ENCODE measurements around the gene SORCS2. TPM values are rescaled to one million over a fixed set of nuclear protein-coding genes. Genes with fewer than 3 reads are reported as not detected.

Gene SORCS2
- total RNA-seq, 3 donors from 2014 or later, result 0.66 to 1.3 (median 0.80) TPM

DNA sequence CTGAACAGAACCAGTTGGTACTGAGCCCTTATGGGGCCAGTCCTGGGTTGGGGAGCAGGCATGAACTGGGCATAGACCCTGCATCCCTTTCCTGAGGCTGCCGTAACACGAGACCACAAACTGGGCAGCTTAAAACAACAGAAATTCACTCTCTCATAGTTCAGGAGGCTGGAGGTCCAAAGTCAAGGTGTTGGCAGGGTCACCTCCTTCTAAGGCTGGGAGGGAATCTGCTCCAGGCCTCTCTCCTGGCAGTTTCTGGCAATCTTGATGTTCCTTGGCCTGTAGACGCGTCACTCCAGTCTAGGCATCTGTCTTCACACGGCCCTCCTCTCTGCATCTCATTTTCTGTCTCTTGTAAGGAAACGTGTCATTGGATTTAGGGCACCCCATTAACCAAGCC lies 19.8 kb upstream of the SORCS2 start:
- no peaks in the 10 kb centered on the region for H3K36me3 ChIP-seq
- intact Hi-C loops (cut with DNase I; ENCODE audit: low total_unique reads), result no loop called here
- H3K27me3 ChIP-seq, result no peaks in the 10 kb centered on the region
- H3K4me1 ChIP-seq, result no peaks in the 10 kb centered on the region
- TF ChIP-seq POLR2AphosphoS5 (IDR thresholded peaks at IDR 0.05) (no peak), CTCF (IDR thresholded peaks at IDR 0.05) (no peak), POLR2A (IDR thresholded peaks at IDR 0.05) (no peak)
- H3K9me3 ChIP-seq, result no peaks in the 10 kb centered on the region
- peak in 1 of 2 donors; percentile 6 for DNase-seq (ENCODE audit: low spot score in 2 of 2)
- no peak overlapping the region for H3K4me3 ChIP-seq
- no peak overlapping the region for H3K27ac ChIP-seq

DNA sequence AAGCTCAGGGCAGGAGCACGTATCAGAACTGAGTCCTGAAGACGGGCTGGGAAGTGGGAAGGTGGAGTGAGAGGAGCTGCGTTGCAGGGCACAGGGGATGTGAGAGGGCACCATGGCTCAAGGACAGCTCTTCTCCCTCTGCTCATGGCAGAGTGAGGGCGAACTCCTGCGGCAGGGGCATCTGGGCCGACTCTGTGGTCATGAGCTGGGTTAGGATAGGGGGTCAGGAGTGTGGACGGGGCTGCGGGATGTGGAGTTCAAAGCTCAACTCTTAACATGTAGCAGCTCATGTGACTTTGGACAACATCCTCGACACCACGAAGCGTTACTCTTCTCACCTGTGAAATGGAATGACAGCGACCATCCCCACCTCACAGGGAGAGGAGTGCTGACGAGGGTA lies 19.4 kb upstream of the SORCS2 start:
- Histone ChIP-seq H3K9me3 (no peaks in the 10 kb centered on the region), H3K4me1 (no peaks in the 10 kb centered on the region), H3K27ac (no peak overlapping the region), H3K4me3 (no peak overlapping the region), H3K36me3 (no peaks in the 10 kb centered on the region), H3K27me3 (no peaks in the 10 kb centered on the region)
- TF ChIP-seq POLR2AphosphoS5 (IDR thresholded peaks at IDR 0.05), result no peak
- TF ChIP-seq POLR2A (IDR thresholded peaks at IDR 0.05), result no peak
- TF ChIP-seq CTCF (IDR thresholded peaks at IDR 0.05), result no peak
- intact Hi-C loops (cut with DNase I; ENCODE audit: low total_unique reads), result no loop called here
- DNase-seq (ENCODE audit: low spot score in 2 of 2), result peak in 1 of 2 donors; percentile 37

DNA sequence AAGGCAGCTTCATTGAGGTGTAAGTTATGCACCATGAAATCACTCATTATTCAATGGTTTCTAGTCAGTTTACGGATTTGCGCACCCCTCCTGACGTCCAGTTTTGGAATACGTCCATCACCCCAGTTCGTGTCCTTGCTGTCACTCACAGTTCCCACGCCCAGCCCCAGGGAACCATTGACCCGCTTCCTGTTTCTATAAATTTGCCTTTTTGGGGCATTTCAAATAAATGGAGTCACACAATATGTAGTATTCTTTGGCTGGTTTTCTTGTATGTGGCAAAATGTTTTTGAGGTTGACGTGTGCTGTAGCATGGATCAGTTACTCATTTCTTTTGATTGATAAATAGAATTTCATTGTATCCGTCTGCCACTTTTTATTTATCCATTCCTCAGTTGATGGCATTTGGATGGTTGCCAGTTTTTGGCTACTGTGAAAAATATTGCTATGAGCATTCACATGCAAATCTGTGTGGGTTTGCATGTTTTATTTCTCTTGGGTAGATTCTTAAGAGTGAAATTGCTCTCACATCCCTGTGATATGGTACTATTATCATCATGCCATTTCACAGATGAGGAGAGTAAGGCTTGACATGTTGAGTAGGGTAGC lies 18.4 kb upstream of the SORCS2 start:
- Histone ChIP-seq H3K4me3 (no peak overlapping the region), H3K27ac (no peak overlapping the region), H3K36me3 (no peaks in the 10 kb centered on the region), H3K4me1 (no peaks in the 10 kb centered on the region), H3K27me3 (no peaks in the 10 kb centered on the region), H3K9me3 (peaks cover 0 to 2% of the 10 kb centered on the region in 2 donors)
- TF ChIP-seq POLR2A (IDR thresholded peaks at IDR 0.05) (no peak), POLR2AphosphoS5 (IDR thresholded peaks at IDR 0.05) (no peak), CTCF (IDR thresholded peaks at IDR 0.05) (no peak)
- DNase-seq (ENCODE audit: low spot score in 2 of 2), result peak in 1 of 2 donors; percentile 47
- intact Hi-C loops (cut with DNase I; ENCODE audit: low total_unique reads), result no loop called here

DNA sequence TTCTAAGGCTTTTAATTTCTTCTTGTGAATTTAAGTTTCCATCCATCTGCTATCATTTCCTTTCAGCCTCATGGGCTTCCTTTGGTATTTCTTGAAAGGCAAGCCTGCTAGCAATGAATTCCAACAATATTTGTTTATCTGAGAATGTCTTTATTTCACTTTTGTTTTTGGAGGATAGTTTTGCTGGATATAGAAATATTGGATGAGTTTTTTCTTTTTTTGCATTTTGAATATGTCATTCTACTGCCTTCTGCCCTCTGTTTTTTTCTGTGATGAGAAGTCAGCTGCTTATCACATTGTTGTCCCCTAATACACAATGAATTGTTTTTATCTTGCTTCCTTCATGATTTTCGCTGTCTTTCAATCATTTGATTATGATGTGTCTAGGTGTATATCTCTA lies 13.2 kb upstream of the SORCS2 start:
- Histone ChIP-seq H3K27ac (no peak overlapping the region), H3K36me3 (no peaks in the 10 kb centered on the region), H3K4me3 (no peak overlapping the region), H3K4me1 (no peaks in the 10 kb centered on the region), H3K9me3 (peaks cover 0 to 4% of the 10 kb centered on the region in 2 donors), H3K27me3 (no peaks in the 10 kb centered on the region)
- TF ChIP-seq POLR2AphosphoS5 (IDR thresholded peaks at IDR 0.05), result no peak
- no peak for TF ChIP-seq CTCF (IDR thresholded peaks at IDR 0.05)
- TF ChIP-seq POLR2A (IDR thresholded peaks at IDR 0.05), result no peak
- no peak for DNase-seq (ENCODE audit: low spot score in 2 of 2)
- intact Hi-C loops (cut with DNase I; ENCODE audit: low total_unique reads), result no loop called here

DNA sequence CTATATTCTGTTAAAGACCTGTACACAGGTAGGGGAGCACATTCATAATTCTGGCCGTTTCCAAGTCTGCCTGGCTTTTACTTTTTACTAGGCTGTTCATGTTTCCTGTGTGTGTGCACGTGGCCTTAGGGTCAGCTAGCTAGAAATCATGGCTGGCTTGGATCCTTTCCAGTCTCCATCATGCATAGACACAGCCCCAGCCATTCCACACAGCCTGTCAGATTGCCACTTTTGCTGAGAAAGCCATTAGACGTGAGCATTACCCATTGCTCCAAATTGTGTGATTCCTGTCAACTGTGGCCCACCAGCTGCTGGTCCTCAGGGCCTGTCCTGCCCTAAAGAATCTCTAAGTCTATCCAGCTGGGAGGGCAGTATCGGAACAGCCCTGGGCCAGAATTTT lies 11.4 kb upstream of the SORCS2 start:
- no peak for TF ChIP-seq CTCF (IDR thresholded peaks at IDR 0.05)
- TF ChIP-seq POLR2AphosphoS5 (IDR thresholded peaks at IDR 0.05), result no peak
- no peak for TF ChIP-seq POLR2A (IDR thresholded peaks at IDR 0.05)
- H3K27ac ChIP-seq, result no peak overlapping the region
- H3K9me3 ChIP-seq, result peaks cover 0 to 4% of the 10 kb centered on the region in 2 donors
- peak in 1 of 2 donors; percentile 12 for DNase-seq (ENCODE audit: low spot score in 2 of 2)
- H3K4me1 ChIP-seq, result no peaks in the 10 kb centered on the region
- no peak overlapping the region for H3K4me3 ChIP-seq
- no peaks in the 10 kb centered on the region for H3K36me3 ChIP-seq
- intact Hi-C loops (cut with DNase I; ENCODE audit: low total_unique reads), result no loop called here
- no peaks in the 10 kb centered on the region for H3K27me3 ChIP-seq

Data from breast epithelium (tissue), 4 donors.